H7 (cell line): ENCODE measurements around the gene ZSCAN10. TPM values are rescaled to one million over a fixed set of nuclear protein-coding genes. Genes with fewer than 3 reads are reported as not detected.
"Not testable (repeated sequence)": the region's sequence is repeated elsewhere in the genome, so short reads cannot be mapped to it uniquely, and the experiment has no call there.

Experiments used
- DNase-seq: peaks from one replicate; pipeline ENCODE4 v3.0.0; 2012
- H3K27me3 ChIP-seq: 2 replicates; pipeline ENCODE4 v1.6.0; 2011; ENCODE audit warnings: mild to moderate bottlenecking, low read length; ENCODE audit not compliant: control insufficient read depth, insufficient read depth
- H3K36me3 ChIP-seq: replicated peaks from 2 replicates; pipeline ENCODE4 v1.5.1; 2011; ENCODE audit warnings: low read length; ENCODE audit not compliant: control insufficient read depth, insufficient read depth
- H3K4me3 ChIP-seq: 2 replicates; pipeline ENCODE4 v1.5.1; 2011; ENCODE audit warnings: low read depth, mild to moderate bottlenecking, control low read depth, low read length, moderate library complexity; ENCODE audit not compliant: insufficient read depth
- total RNA-seq: library from RNA; depleted of rRNA; stranded (reverse); fragments of >200 nt; shearing (Covaris generic); gene quantifications from 2 replicates; pipeline ENCODE4 v1.2.3, GENCODE V29; 2014

ZSCAN10 gene
- total RNA-seq, 1 experiment from 2014 or later: 217 TPM

DNA sequence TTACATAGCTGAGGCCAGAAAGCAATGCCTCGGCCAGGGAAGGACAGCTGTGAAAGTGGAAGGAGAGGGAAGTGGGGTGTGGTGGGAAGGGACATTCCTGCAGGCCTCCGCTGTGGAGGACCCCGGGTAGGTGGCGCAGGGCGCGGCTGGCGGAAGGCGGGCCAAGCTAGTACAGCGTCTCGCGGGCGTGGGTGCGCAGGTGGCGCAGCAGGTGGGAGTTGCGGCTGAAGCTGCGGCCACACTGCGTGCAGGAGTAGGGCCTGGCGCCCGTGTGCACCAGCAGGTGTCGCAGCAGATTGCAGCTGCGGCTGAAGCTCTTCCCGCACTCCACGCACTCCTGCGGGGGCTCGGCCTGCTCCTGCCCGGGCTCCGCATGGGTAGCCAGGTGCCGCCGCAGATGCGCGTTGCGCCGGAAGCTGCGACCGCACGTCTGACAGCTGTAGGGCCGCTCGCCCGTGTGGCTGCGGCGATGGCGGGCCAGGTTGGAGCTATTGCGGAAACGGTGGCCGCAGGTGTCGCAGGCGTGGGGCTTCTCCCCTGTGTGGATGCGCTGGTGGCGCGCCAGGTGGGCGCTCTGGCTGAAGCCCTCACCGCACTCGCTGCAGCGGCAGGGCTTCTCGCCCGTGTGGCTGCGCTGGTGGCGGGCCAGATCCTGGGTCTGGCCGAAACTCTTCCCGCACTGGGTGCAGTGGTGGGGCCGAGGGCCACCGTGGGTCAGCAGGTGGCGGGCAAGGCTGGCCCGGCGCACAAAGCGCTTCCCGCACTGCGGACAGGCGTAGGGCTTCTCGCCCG lies 10.0 kb downstream of the ZSCAN10 start:
- H3K27me3 ChIP-seq: no peaks in the 10 kb centered on the region
- no peak overlapping the region for H3K4me3 ChIP-seq
- peaks cover 27% of the 10 kb centered on the region for H3K36me3 ChIP-seq
- DNase-seq: peak; percentile 43

DNA sequence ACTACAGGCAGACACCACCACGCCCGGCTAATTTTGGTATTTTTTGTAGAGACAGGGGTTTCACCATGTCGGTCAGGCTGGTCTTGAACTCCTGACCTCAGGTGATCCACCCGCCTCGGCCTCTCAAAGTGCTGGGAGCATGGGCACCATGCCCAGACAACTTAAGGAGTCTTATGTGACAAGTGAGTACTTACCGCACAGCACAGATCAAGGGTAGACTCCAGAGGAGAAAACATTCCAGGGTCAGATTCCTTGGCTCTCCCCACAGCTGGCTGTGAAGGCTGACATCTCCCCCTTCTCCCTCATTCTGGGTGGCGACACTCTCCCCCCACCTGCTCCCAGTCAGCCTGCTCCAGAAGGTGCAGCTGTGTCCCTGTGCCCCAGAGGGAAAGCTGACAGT lies 10.6 kb downstream of the ZSCAN10 start:
- H3K4me3 ChIP-seq: no peak overlapping the region
- H3K27me3 ChIP-seq: no peaks in the 10 kb centered on the region
- DNase-seq: peak; percentile 18
- peaks cover 25% of the 10 kb centered on the region for H3K36me3 ChIP-seq

DNA sequence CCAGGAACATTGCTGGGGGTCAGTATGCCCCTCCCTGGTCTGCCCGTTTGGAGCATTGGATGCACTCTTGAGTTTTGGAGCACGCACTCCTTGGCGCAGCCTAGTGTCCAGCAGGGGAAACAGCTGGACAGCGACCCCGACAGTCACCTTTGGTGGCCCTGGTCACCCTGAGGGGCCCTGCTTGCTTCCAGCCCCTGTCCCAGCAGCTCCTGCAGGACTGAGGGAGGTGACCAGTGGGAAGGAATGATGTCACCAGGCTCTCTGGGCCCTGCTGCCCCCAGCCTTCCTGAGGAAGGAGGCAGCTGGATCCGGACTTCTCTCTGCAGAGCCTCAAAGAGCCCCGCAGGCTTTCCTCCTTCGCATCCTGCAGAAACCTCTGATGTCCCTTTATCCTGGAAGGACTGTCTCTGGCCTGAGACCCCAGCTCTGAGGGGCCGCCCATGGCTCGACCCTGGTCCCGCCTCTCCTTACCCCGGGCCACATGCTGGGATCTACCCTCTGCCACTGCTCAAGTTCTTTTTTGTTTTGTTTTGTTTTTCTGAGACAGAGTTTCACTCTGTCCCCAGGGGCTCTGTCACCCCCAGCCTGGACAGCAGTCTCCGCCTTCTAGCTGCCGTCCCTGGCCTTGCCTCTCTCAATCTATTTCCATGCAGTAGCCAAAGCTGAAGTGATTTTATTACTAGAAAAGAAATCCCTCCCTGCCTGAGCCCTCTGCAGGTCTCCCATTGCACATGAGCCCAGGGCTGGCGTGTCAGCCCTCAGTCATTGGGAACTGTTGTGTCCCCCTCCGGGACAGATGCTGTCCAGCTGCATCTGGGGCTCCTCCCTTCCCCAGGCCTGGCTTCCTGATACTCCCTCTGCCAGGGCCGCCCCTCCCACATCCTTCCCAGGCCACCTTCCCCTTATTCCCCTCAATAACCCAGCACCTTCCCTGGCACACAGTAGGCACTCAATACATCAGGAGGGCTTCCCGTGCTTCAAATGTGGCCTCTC lies 11.6 kb downstream of the ZSCAN10 start:
- peak; percentile 74 for DNase-seq
- peaks cover 23% of the 10 kb centered on the region for H3K36me3 ChIP-seq
- no peak overlapping the region for H3K4me3 ChIP-seq
- H3K27me3 ChIP-seq: no peaks in the 10 kb centered on the region

DNA sequence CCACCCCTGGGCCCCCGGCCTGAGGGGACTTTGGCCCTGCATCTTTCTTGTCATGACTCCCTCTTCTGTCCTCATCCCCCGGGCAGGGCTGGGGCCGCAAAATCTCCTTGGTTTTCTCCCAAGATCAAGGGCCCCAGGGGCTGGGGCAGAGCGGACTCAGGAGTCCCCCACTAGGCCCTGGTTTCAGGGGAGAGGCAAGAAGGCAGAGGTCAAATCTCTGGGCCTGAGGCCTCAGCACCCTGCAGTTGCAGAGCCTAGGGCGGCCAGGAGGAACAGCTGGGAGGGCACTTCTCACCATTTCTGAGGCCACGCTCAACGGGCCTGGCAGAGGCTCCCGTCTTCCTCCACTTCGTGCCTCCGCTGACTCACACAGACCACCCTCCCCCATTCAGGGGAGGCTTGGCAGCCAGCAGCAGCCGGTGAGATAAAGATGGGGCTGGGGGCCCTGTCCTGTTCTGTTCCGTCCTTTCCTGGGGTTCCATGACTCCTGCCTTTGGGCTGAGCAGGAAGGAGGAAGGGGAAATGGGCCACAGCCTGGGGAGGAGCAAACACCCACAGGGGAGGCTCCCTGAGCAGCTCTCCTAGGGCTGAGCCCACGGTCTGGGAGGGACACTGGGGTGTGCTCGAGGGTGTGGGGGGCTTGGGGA lies 12.4 kb downstream of the ZSCAN10 start:
- peak; percentile 59 for DNase-seq
- no peak overlapping the region for H3K4me3 ChIP-seq
- peaks cover 19% of the 10 kb centered on the region for H3K36me3 ChIP-seq
- H3K27me3 ChIP-seq: no peaks in the 10 kb centered on the region

DNA sequence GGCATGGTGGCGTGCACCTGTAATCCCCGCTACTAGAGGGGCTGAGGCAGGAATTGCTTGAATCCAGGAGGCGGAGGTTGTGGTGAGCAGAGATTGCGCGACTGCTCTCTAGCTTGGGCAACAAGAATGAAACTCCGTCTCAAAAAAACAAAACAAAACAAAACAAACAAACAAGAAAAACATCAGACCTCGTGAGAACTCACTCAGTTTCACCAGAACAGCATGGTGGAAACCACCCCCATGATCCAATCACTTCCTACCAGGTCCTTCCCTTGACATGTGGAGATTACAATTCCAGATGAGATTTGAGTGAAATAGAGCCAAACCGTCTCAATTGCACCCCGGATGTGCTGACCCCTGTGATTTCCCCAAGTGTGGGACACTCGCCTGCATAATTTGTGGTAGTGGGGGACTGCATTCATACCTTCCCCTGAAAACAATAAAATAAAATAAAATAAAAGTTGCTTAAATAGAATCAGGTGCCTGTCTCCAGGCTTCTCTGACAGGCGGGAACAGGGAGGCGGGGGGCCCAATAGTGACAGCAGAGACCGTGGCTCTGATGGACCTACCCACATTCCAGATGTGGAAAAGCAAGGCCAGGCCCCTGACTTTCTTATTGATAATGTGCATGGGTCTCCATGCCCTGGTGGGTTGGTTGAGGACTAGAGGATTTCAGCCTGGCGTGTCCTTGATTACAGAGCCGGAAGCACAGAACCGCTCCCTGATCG lies 13.1 kb downstream of the ZSCAN10 start:
- no peak overlapping the region for H3K4me3 ChIP-seq
- no peak for DNase-seq
- peaks cover 12% of the 10 kb centered on the region for H3K36me3 ChIP-seq
- no peaks in the 10 kb centered on the region for H3K27me3 ChIP-seq

DNA sequence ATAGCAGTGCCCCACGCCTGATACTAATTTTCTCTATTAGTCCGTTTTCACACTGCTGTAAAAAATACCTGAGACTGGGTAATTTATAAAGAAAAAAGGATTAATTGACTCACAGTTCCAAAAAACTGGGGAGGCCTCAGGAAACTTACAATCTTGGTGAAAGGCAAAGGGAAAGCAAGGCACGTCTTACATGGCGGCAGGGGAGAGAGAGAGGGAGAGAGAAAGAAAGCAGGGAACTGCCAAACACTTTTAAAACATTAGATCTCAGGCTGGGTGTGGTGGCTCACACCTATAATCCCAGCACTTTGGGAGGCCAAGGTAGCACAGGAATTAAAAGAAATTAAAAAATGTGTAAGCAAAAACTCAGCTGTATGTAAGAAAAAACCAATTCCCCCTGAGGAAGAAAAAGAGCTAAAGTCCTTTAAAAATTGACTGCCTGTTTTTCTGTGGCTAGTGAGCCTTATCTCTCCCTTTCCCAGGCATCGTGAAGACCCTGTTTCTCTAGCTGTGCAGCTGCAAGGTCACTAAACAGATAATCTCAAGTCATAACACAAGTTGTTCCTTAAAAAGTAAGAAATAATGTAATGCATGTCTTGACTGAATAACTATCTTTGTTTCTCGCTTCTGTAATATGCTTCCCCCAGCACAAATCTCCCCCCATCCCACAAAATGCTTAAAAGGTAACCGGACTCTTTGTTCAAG lies 14.0 kb downstream of the ZSCAN10 start:
- H3K36me3 ChIP-seq: peaks cover 10% of the 10 kb centered on the region
- DNase-seq: no peak
- no peak overlapping the region for H3K4me3 ChIP-seq
- H3K27me3 ChIP-seq: no peaks in the 10 kb centered on the region

DNA sequence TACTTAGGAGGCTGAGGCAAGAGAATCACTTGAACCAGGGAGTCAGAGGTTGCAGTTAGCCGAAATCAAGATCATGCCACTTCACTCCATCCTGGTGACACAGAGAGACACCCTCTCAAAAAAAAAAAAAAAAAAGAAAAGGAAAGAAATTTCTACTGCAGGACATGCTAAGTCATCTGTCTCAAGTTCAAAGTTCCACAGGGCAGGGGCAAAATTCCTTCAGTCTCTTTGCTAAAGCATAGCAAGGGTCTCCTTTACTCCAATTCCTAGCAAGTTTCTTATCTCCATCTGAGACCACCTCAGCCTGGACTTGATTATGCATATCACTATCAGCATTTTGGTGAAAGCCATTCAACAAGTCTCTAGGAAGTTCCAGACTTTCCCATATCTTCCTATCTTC lies 14.6 kb downstream of the ZSCAN10 start:
- peaks cover 9% of the 10 kb centered on the region for H3K36me3 ChIP-seq
- no peaks in the 10 kb centered on the region for H3K27me3 ChIP-seq
- DNase-seq: no peak
- H3K4me3 ChIP-seq: no peak overlapping the region

DNA sequence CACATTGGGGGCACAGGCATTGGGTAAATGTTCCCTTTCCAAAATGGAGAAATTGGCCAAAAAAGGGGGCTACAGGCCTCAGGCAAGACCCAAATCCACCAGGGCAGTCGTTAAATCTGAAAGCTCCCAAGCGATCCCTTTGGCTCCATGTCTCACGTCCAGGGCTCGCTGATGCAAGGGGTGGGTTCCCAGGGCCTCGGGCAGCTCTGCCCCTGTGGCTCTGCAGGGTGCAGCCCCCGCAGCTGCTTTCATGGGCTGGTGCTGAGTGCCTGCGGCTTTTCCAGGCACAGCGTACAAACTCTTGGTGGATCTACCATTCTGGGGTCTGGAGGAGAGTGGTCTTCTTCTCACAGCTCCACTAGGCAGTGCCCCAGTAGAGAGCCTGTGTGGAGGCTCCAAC lies 15.7 kb downstream of the ZSCAN10 start:
- H3K4me3 ChIP-seq, DNase-seq, H3K27me3 ChIP-seq, H3K36me3 ChIP-seq: not testable (repeated sequence)

DNA sequence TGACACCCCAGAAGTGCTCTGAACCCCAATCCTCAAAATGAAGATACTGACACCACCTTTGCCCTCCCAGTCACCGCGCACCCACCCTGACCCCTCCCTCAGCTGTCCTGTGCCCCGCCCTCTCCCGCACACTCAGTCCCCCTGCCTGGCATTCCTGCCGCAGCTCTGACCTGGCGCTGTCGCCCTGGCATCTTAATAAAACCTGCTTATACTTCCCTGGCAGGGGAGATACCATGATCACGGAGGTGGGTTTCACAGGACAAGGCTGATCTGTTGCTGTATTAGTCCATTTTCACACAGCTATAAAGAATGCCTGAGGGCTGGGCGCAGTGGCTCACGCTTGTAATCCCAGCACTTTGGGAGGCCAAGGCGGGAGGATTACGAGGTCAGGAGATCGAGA lies 17.1 kb downstream of the ZSCAN10 start:
- DNase-seq, H3K36me3 ChIP-seq, H3K27me3 ChIP-seq, H3K4me3 ChIP-seq: not testable (repeated sequence)

DNA sequence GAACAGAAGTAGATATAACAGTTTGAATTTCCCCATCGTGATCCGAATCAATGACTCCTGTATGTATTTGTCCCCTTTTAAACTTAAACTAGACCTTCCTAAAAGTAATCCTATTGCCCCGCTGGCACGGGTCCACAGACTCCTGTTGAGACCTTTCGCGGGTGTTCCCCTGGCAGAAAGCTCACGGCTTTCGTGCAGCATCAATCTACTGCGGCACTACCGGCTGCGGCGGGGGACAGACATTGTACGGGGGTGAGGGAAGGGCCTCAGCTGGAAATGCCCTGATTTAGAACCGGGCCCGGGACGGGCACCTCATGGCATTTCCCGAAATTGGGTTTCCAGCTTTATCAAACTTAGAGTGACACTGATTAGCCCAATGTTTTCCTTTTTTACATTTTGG lies 19.1 kb downstream of the ZSCAN10 start:
- H3K36me3 ChIP-seq: no peaks in the 10 kb centered on the region
- H3K4me3 ChIP-seq: no peak overlapping the region
- no peaks in the 10 kb centered on the region for H3K27me3 ChIP-seq
- DNase-seq: no peak

DNA sequence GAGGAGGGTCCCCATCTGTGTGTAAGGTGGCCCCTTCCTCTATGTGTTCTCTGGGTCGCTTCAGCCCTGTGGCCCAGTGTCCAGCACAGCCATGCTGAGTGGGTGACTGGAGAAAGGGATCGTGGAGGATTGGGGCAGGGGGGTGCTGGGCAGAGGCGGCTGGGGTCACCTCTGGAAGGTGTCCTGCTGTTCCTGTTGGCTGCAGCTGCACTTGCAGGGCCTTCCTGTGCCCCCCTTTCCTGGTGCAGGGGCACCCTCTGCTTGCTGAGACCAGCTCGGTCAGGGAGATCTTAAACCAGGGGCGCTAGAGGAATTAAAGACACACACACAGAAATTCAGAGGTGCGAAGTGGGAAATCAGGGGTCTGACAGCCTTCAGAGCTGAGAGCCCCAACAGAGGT lies 22.5 kb downstream of the ZSCAN10 start:
- H3K4me3 ChIP-seq: no peak overlapping the region
- H3K36me3 ChIP-seq: no peaks in the 10 kb centered on the region
- DNase-seq: no peak
- H3K27me3 ChIP-seq: no peaks in the 10 kb centered on the region

DNA sequence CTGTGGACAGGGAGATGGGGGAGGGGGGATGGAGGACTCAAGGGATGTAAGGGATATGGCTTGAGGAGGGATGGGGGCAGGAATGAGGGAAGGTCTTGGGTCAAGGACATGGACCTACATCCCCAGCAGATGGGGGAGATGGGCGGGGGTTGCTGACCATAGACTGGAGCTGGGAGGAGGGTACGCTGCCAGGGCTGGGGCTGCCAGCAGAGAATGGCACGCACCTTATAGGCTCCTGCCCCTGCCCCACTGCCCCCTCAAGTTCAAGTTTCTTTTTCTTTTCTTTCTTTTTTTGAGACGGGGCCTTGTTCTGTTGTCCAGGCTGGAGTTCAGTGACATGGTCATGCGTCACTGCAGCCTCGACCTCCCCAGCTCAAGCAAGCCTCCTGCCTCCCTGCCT lies 23.1 kb downstream of the ZSCAN10 start:
- H3K4me3 ChIP-seq, DNase-seq, H3K27me3 ChIP-seq, H3K36me3 ChIP-seq: not testable (repeated sequence)

DNA sequence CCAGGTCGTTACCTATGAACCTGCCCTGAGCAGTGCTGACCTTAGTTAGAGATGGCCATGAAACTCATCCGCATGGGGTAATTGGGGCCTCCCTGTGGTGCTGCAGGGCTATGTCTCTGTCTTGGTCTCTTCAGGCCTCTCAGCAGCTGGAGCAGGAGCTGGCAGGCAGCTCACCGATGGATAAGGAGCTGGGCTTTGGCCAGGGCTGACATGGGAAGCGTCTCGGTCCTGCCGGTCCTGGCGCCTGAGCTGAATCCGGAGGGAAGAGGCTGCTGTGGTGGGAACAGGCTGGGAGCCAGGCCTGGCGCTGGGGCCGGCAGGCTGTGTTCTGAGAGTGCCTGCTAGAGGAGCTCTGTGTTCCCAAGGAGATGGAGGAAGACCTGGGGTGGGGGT lies 23.6 kb downstream of the ZSCAN10 start:
- no peak overlapping the region for H3K4me3 ChIP-seq
- DNase-seq: peak; percentile 55
- H3K27me3 ChIP-seq: no peaks in the 10 kb centered on the region
- H3K36me3 ChIP-seq: no peaks in the 10 kb centered on the region
